GM10847 (cell line): Measurements from ENCODE around the gene UGT2A3.

Experiments used
- POLR2A ChIP-seq: IDR thresholded peaks from 2 replicates; pipeline ENCODE4 v1.6.1; 2011; ENCODE audit not compliant: insufficient read length; ENCODE audit errors: extremely low read depth

The UGT2A3 gene

DNA sequence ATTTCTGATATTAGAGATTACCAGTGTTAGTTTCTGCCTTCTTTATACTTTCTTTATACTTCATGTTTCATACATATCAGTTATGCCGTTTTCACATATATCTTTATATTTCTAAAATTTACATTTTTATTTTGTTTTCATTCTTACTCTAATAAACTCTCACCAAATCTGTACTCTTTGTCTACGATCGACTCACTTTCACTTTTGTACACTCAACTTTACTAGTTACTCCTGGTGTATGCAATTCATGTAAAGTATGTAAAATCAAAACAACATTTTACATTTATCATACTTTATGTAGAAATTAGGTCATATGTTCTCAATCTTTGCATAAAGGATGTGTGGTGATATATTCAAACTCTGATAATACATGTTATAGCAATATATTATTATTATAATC lies 59.9 kb downstream of the UGT2A3 start:
- TF ChIP-seq POLR2A: no peak

GRCh38 chr4:68885545-68885944 lies 66.1 kb downstream of the UGT2A3 start:
- no peak for TF ChIP-seq POLR2A

- no peak for TF ChIP-seq POLR2A
These were observed 67.7 kb downstream of the UGT2A3 start for GRCh38 chr4:68883870-68884269.
